HG03575 (cell line): Measurements from ENCODE around the gene SNTG2.

ENCODE experiments used
- ATAC-seq: cut with Tn5 transposase; IDR thresholded peaks from one replicate; pipeline ENCODE4 v1.9.1; 2021; ENCODE audit not compliant: unreplicated experiment, insufficient number of reproducible peaks, low FRiP score; ENCODE audit errors: extremely low read depth

Gene SNTG2

GRCh38 chr2:946073-946948 is 4.3 kb upstream of the SNTG2 start:
- peak; percentile 58 for ATAC-seq

- ATAC-seq = no peak
Observed at GRCh38 chr2:949384-950079, 1.1 kb upstream of the SNTG2 start.

- no peak for ATAC-seq
Observed at GRCh38 chr2:951224-952006, 766 bp downstream of the SNTG2 start.

GRCh38 chr2:953408-953807 is 2.8 kb downstream of the SNTG2 start:
- no peak for ATAC-seq

GRCh38 chr2:953975-954686 is 3.5 kb downstream of the SNTG2 start:
- no peak for ATAC-seq

- ATAC-seq = no peak
Observed at GRCh38 chr2:954687-955000, 4.0 kb downstream of the SNTG2 start.

GRCh38 chr2:955829-956731 is 5.4 kb downstream of the SNTG2 start:
- ATAC-seq = no peak

GRCh38 chr2:959457-959856 is 8.8 kb downstream of the SNTG2 start:
- no peak for ATAC-seq

GRCh38 chr2:960061-960736 is 9.6 kb downstream of the SNTG2 start:
- no peak for ATAC-seq

GRCh38 chr2:961786-962185 is 11.1 kb downstream of the SNTG2 start:
- no peak for ATAC-seq

GRCh38 chr2:963876-964275 is 13.2 kb downstream of the SNTG2 start:
- no peak for ATAC-seq

GRCh38 chr2:964562-964961 is 13.9 kb downstream of the SNTG2 start:
- no peak for ATAC-seq

- no peak for ATAC-seq
Observed at GRCh38 chr2:965640-966147, 15.0 kb downstream of the SNTG2 start.

GRCh38 chr2:973129-973528 is 22.5 kb downstream of the SNTG2 start:
- no peak for ATAC-seq

GRCh38 chr2:974054-974453 is 23.4 kb downstream of the SNTG2 start:
- no peak for ATAC-seq

- ATAC-seq = no peak
Observed at GRCh38 chr2:974502-974901, 23.9 kb downstream of the SNTG2 start.

- ATAC-seq = no peak
Observed at GRCh38 chr2:975095-975494, 24.4 kb downstream of the SNTG2 start.
